Muscle layer of duodenum (tissue), 2 donors: ENCODE measurements around the gene FGGY.
"Not testable (repeated sequence)": the region's sequence is repeated elsewhere in the genome, so short reads cannot be mapped to it uniquely, and the experiment has no call there.

Experiments
- H3K27ac ChIP-seq: one replicate; pipeline ENCODE4 v1.7.0; 2013; ENCODE audit warnings: mild to moderate bottlenecking, low read length
- H3K27me3 ChIP-seq: one replicate; pipeline ENCODE4 v1.7.0; 2013; ENCODE audit warnings: low read depth, mild to moderate bottlenecking, control low read depth, low read length
- H3K36me3 ChIP-seq, 2 donors: one replicate each; pipeline ENCODE4 v1.7.0; 2013; ENCODE audit warnings: low read length in 2 of 2, control low read depth in 1 of 2, mild to moderate bottlenecking in 1 of 2; ENCODE audit not compliant: insufficient read depth in 2 of 2, control insufficient read depth in 1 of 2
- H3K4me1 ChIP-seq, 2 donors: one replicate each; pipeline ENCODE4 v1.7.0; 2013; ENCODE audit warnings: low read length in 2 of 2, mild to moderate bottlenecking in 2 of 2, control low read depth in 1 of 2, moderate library complexity in 1 of 2; ENCODE audit not compliant: insufficient read depth in 2 of 2, control insufficient read depth in 1 of 2
- H3K4me3 ChIP-seq, 2 donors: one replicate each; pipeline ENCODE4 v1.7.0; 2013; ENCODE audit warnings: low read length in 2 of 2, low read depth in 1 of 2, mild to moderate bottlenecking in 1 of 2
- H3K9me3 ChIP-seq, 2 donors: one replicate each; pipeline ENCODE4 v1.7.0; 2013; ENCODE audit warnings: low read length in 2 of 2, control low read depth in 1 of 2, mild to moderate bottlenecking in 1 of 2; ENCODE audit not compliant: control insufficient read depth in 1 of 2
- donor health status: healthy.

Gene FGGY

DNA sequence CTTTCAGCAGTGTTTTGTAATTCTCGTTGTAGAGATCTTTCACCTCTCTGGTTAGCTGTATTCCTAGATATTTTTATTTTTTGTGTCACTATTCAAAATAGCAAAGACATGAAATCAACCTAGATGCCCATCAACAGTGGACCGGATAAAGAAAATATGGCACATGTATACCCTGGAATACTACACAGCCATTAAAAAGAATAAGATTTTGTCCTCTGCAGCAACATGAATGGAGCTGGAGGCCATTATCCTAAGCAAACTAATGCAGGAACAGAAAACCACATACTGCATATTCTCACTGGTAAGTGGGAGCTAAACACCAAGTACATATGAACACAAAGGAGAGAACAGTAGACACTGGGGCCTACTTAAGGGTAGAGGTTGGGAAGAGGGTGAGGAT is 199.3 kb downstream of the FGGY start:
- peaks cover 8 to 13% of the 10 kb centered on the region in 2 donors for H3K4me1 ChIP-seq
- H3K27me3 ChIP-seq, H3K27ac ChIP-seq, H3K9me3 ChIP-seq, H3K4me3 ChIP-seq, H3K36me3 ChIP-seq: not testable (repeated sequence)

- H3K4me3 ChIP-seq = no peak overlapping the region
- peaks cover 8 to 13% of the 10 kb centered on the region in 2 donors for H3K4me1 ChIP-seq
- no peaks in the 10 kb centered on the region for H3K9me3 ChIP-seq
- H3K27me3 ChIP-seq = no peaks in the 10 kb centered on the region
- H3K27ac ChIP-seq = no peak overlapping the region
- no peaks in the 10 kb centered on the region for H3K36me3 ChIP-seq
Measured at GRCh38 chr1:59497616-59498015, 200.7 kb downstream of the FGGY start.

DNA sequence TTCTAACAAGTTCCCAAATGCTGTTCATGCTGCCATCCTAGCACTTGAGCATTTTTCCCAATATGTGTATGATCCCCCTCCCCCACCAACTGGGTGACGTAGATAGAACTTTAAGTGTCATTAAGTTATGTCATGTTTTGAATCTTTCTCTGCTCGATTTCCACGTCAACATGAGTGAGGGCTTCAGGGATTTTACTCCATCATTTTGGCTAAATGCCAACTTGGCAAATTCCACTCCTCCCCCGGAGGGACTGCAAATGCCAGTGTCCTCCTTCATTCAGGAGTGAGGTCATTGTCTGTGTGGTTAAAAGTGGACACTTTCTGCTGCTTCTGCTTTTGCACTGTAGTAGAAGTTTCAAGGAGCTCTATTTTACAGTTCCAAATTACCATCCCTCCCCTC is 201.7 kb downstream of the FGGY start:
- Histone ChIP-seq H3K4me1 (peaks cover 8 to 13% of the 10 kb centered on the region in 2 donors), H3K9me3 (no peaks in the 10 kb centered on the region), H3K27ac (peak overlapping the region; percentile 9), H3K4me3 (no peak overlapping the region), H3K36me3 (no peaks in the 10 kb centered on the region), H3K27me3 (no peaks in the 10 kb centered on the region)

GRCh38 chr1:59499273-59499942 is 202.5 kb downstream of the FGGY start:
- Histone ChIP-seq H3K36me3 (no peaks in the 10 kb centered on the region), H3K4me3 (no peak overlapping the region), H3K4me1 (peaks cover 8 to 13% of the 10 kb centered on the region in 2 donors), H3K27ac (peak overlapping the region; percentile 9), H3K27me3 (no peaks in the 10 kb centered on the region), H3K9me3 (no peaks in the 10 kb centered on the region)

DNA sequence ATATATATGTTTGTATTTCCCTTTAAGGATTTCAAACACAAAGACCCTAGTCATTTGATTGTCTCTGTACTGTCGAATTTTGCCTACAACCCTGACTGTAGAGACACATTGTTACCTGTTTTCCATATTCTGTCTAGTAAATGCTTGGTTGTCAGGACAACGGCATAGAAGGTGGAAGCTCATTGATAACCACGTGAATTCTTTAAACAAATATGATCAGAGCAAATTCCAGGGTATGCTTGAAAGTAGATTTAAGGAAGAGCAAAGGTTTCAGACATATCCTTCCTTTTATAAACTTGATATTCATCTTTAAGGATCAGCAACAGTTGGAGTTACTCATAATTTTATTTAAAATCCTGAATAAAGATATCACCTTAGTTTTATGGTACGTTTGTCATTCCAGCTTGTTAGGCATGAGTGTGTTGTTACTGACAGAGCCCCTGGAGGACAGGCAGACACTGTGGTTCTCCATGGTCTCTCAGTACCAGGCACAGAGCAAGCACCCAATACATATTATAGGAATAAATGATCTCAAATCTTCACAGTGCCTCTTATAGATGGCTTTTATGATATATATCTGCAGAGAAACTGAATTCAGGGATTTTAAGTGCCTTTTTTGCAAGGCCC is 203.2 kb downstream of the FGGY start:
- H3K4me1 ChIP-seq = peaks cover 8 to 13% of the 10 kb centered on the region in 2 donors
- H3K4me3 ChIP-seq = no peak overlapping the region
- no peaks in the 10 kb centered on the region for H3K9me3 ChIP-seq
- H3K27me3 ChIP-seq = no peaks in the 10 kb centered on the region
- no peaks in the 10 kb centered on the region for H3K36me3 ChIP-seq
- no peak overlapping the region for H3K27ac ChIP-seq

- Histone ChIP-seq H3K4me1 (peaks cover 8 to 13% of the 10 kb centered on the region in 2 donors), H3K9me3 (no peaks in the 10 kb centered on the region), H3K27ac (no peak overlapping the region), H3K4me3 (no peak overlapping the region), H3K27me3 (no peaks in the 10 kb centered on the region), H3K36me3 (no peaks in the 10 kb centered on the region)
Measured at GRCh38 chr1:59500950-59501742, 204.3 kb downstream of the FGGY start.

DNA sequence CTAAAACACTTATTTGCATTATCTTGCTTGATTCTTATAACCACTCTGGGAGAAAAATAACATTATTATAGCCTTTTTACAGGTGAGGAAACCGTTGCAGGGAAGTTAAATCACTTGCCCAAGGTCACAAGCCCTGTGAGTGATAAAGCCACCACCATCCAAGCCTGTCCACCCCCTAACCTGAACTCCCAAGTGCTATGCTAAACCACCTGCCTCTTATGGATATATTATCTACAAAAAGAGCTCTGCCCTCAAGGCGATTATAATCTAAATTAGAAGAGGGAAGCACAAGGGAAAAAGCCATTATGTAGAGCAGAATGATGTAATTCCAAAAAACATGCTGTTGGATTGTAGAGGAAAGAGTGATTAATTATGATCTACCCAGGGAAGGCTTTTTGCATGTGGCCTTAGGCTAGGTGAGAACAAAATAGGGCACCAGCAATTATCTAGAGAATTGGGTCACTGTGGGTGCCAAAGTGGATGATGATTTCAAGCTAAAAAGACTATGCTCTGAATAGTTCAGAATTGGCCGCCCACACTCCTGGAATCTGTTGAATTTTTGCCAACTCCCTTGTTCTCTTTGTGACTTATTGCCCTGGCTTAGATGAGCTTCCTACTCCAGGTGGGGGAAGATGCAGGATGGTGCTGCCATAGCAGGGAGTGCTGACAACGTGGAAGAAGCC is 205.3 kb downstream of the FGGY start:
- Histone ChIP-seq H3K36me3 (no peaks in the 10 kb centered on the region), H3K4me1 (peaks cover 8 to 13% of the 10 kb centered on the region in 2 donors), H3K4me3 (no peak overlapping the region), H3K27me3 (no peaks in the 10 kb centered on the region), H3K9me3 (no peaks in the 10 kb centered on the region), H3K27ac (no peak overlapping the region)

DNA sequence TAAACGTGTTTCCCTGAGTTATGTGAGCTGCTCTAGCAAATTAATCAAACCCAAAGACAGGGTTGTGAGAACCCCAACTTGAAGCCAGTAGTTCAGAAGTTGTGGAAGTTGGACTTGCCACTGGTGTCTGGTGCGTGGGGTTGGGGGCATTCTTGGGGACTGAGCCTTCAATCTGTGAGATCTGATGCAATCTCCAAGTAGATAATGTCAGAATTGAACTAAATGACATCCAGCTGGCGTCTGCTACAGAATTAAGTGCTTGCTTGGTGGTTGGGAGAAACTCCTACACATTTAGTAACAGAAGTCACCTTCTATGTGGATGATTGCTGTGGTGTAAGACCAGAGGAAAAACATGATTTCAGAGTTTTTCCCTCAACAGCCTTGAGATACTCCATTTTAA is 207.4 kb downstream of the FGGY start:
- H3K4me3 ChIP-seq = no peak overlapping the region

DNA sequence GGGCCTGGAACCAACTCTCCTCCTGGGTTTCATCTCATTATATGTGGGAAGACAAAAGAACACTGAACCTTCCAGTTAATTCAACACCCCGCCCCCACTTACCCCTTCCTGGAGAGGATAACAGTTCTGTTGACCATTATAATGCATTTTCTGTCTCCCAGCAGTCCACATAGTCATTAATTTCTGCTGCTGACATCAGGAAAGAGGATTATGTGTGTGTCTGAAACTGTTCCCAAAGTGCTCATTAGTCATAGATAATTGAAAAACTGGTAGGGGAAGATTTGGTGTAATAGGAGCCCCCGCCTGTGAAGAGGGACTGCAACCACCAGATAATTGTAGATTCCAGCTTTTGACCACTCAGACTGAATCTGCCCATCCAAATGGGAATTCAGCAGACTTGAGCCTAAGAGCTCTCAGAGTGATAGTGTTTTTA is 208.7 kb downstream of the FGGY start:
- H3K27me3 ChIP-seq = no peaks in the 10 kb centered on the region
- H3K4me1 ChIP-seq = peaks cover 4 to 21% of the 10 kb centered on the region in 2 donors
- H3K36me3 ChIP-seq = no peaks in the 10 kb centered on the region
- no peaks in the 10 kb centered on the region for H3K9me3 ChIP-seq
- H3K27ac ChIP-seq = no peak overlapping the region
- H3K4me3 ChIP-seq = no peak overlapping the region

More for the DNA sequence above, 207.4 kb downstream of the FGGY start:
- H3K9me3 ChIP-seq = no peaks in the 10 kb centered on the region
- H3K27me3 ChIP-seq = no peaks in the 10 kb centered on the region
- H3K36me3 ChIP-seq = no peaks in the 10 kb centered on the region
- H3K27ac ChIP-seq = no peak overlapping the region
- peaks cover 6 to 10% of the 10 kb centered on the region in 2 donors for H3K4me1 ChIP-seq

GRCh38 chr1:59506952-59507351 is 210.1 kb downstream of the FGGY start:
- no peaks in the 10 kb centered on the region for H3K36me3 ChIP-seq
- H3K27me3 ChIP-seq = no peaks in the 10 kb centered on the region
- no peak overlapping the region for H3K27ac ChIP-seq
- H3K4me1 ChIP-seq = peaks cover 0 to 21% of the 10 kb centered on the region in 2 donors
- no peaks in the 10 kb centered on the region for H3K9me3 ChIP-seq
- no peak overlapping the region for H3K4me3 ChIP-seq

DNA sequence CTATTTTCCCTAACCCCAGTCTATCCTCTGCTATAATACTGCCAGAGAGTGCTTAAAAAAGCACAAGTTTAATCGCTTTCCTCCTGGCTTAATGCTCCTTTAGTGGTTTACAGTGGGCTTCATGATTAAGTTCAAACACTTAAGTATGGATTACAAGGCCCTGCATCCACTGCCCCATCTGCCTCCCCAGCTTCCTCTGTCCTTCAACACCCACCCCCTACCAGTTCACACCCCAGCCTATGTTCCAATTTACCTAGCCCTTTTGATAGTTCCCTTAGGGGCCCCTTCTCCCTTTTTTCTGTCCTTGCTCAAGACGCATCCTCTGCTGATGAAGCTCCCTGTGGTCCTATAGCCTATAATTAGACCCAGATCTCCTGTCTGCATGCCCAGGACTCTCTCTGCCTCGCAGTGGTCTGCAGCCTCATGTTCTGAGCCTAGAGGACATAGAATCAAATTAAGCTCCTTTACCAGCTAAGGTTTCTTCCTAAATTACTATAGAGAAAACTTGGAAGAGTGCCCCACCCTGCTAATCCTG is 212.5 kb downstream of the FGGY start:
- Histone ChIP-seq H3K9me3 (no peaks in the 10 kb centered on the region), H3K4me1 (peaks cover 0 to 21% of the 10 kb centered on the region in 2 donors), H3K27me3 (no peaks in the 10 kb centered on the region), H3K4me3 (no peak overlapping the region), H3K36me3 (no peaks in the 10 kb centered on the region), H3K27ac (no peak overlapping the region)
